NCI-H2227 (cell line): ENCODE data around the gene CFAP53.

Source experiments
- DNase-seq: peaks from one replicate; lab custom pipeline; 2025; ENCODE audit not compliant: unreplicated experiment; lab: John Stamatoyannopoulos, UW

CFAP53 gene

DNA sequence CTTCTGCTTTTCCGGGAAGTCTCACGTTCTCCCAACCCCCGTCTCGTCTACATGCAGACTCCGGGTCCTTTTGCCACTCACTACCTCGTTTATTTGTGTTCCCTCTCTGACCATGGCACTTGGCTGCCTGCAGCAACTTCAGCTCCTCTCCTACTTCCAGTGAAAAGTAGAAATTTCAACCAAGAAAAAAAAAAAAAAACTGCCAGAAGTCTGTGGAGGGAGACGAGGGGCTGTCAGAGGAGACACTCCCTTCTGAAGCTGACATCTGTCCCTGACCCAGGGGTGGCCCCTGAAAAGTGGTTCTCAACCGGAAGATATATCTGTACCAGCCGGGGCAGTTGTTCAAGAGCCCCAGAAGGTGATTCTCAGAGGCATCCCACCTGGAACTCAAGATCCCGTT is 70.6 kb downstream of the CFAP53 start:
- DNase-seq, result no peak

DNA sequence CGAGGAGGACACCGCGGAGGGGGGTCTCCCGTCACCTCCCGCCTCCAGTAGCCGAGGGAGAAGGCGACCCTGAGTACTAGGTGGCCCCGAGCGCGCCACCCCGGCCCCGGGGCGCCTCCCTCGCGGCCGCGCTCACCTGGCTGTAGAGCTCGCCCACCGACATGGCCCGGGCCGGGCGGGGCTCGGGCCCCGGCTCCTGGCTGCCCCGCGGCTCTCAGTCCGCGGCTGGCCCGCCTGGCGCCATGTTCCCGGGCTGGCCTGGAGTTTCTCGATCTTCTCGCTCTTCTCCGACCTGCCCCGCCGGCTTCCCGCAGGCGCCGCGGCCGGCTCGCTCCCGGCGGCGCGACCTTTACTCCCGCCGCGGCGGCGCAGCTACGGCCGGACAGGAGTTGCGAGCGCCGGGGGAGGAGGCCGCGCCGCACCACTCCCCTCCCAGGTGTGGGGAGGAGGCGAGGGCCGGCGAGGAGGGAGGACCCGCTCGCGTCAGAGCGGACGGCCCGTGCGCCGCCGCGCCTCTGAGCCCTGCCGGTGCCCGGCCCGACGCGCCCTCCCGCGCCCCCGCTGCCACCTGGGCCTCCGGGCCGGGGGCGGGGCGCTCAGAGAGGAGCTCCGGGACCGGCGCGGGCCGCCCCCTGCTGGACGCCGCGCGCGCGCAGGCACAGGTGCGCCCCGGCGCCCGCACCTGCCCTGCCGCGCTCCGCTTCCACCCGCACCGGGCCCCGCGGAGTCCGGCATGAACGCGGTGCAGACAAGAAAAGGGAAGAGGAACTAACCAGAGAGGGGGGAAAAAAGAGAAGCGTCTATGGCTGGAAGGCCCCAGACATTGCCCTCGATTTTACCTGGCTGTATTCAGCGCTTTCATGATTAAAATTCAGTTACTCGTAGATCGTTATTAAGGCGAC is 71.4 kb downstream of the CFAP53 start, which contains the start of gene MYO5B:
Gene MYO5B, minus strand, starts transcription at position 517 of the 902 bp plus-strand sequence. Its CDS starts 354 bp downstream, at position 163.
- DNase-seq, result peak; percentile 70

DNA sequence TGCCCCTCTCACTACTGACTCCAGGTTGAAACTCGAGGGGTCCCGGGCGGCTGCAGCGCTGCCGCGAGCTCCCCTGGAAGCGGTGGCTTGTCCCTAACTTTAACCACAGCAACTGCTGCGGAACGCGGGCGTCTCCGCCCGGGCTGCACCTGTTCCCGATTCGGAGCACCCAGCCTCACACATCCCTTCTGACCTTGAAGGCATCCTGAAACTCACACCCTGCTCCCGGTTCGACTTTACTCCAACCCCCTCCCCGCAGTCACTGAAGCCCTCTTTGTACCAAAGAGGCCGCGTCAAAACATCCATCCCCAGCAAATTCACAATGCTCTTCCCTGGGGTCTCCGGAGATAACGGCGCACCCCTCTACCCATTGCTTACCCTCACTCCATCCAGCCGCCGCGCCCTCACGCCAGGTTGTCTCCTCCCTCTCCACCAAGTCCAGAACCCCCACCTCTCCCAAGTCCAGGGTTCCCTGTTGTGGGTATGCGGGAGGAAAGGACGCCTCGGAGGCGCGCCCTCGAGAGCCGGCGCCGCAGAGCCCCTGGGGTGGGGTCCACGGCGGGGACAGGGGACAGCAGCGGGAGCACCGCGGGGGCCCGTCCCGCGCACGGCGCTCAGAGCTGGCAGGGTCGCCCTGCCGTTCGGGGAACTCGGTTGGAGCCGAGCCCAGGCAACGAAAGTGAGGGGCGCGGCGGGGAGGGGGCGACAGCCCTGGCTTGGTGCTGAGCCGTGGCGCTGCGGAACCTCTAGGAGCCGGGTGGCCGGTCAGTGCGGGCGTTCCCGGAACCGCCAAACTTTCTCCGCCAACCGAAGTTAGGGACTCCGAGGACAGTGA is 72.3 kb downstream of the CFAP53 start:
- DNase-seq, result peak; percentile 24

DNA sequence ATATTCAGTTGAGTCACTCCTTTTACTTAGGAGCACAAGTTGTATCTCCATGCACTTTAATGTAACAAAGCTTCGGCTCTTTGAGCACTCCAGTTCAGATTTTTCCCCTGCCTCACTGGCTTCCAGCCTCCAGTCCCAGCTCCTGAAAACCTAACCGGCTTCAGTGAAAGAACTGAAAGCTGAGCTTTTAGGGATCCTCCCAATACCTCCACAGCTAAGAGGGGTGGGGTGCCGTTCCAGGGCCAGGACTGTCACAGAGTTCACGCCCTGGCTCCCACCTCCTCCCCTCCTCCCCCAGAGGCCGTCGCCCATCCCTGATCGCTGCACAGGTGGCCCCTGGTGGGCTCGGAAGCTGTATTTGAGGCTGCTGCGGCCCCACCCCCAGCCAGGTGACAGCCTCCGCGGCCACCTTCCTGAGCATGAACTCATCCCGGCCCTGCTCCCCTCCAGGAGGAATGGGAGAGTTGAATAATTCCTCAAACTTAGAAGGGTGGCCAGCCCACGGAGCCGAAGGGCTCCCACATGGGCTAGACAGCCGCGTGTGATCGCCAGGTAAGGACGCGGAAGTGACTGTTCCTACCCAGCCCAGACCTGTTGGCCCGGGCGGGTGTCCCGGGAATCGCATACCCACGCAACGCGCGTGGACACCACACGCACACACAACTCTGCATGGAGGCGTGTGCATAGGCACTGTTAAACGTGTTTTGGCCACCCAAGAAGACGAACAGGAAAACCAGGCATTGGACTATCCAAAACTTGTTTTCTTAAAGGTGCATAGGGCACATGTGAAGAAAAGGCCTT is 73.1 kb downstream of the CFAP53 start:
- DNase-seq, result no peak

DNA sequence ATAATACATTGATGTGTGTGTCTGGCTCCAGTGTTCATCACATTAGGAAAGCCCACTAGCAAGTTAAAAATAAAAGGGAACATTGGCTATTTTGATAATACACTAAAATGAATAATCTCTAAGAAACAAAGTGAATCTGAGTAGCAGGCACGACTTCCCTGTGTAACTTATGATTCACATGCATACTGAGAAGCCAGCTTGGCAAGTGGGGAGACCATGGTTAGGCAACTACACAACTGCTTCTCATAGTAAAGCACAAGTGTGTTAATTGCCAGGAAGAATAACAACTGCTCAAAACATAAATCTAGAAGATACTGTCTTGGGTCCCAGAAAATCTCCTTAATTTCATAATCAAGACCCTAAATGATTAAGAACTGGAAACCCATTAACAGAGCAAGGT is 75.4 kb downstream of the CFAP53 start:
- DNase-seq, result no peak

DNA sequence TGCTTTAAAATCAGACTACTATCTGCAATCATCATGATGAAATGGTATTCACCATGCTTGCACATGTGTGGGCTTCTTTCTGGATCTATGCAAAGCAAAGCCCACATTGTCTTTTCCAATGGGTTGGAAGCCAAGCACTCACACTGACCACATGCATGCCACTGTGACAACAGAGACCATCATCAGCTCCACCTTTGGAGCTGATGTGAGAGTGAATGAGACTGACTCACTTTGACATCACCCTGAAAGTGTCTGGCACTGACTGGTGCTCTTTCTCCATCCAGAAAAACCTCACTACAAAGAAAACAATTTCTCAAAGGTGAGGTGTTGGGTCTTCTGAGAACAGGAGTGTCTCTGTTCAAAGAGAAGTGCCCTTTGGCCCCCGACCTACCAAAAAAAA is 76.1 kb downstream of the CFAP53 start:
- no peak for DNase-seq

DNA sequence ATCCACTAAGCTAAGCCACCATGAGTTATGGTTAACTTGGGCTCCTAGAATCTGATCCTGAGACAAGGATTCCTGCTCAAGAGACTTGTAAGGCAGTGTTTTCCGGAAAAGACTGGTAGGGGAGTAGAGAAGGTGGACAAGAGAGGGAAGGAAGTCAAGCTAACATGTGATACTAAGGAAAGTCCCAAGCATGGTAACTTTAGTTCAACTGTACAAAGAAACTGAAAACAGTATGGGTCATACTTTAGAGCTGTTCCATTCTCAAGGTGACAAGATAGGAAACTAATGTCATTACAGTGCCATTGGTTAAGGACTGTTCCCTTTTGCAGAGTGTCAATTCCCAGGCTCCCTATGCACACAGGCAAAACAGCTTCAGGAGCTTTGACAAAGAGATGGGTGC is 77.1 kb downstream of the CFAP53 start:
- no peak for DNase-seq

DNA sequence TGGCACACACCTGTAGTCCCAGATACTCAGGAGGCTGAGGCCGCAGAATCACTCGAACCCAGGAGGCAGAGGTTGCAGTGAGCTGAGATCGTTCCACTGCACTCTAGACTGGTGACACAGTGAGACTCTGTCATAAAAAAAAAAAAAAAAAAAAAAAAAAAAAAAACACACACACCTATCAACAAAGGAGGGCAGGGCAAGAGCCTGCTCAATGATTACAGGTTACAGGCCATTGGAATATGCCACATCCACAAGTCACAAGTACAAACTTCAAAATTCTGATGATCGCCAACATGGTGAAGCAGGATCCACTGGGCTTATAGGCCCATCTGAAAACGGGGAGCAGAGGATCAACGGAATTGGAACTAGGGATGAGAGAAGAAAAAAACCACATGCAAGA is 77.6 kb downstream of the CFAP53 start:
- DNase-seq, result no peak

DNA sequence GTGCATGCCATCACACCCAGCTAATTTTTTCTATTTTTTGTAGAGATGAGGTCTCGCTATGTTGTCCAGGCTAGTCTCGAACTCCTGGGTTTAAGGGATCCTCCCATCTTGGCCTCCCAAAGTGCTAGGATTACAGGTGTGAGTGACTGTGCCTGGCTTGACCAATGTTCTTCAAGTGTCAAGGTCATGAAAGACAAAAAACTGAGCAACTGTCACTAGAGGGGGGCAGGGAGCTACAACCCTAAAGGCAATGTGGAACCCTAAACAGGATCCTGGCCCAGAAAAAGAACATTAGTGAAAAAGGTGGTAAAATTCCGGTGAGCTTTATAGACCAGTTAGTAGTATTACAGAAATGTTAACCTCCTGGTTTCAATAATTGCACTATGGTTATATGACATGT is 78.6 kb downstream of the CFAP53 start:
- DNase-seq, result no peak

DNA sequence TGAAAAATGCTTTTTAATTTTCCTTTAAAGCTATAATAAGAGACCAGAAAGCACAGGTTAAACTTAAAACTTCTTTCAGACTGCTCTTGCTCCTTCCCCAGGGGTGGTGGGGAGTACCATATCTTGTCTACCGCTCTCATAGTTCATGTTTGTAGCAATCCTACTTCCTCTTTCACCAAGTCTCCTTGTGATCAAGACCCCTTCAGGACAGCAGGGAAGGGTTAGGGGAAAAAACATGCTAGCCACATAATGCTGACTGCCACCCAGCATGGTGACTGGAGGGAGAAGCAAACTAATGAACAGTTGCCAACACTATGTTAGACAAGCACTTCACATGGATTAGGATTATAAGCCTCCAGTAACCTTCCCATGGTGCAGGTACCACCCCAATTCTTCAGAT is 79.9 kb downstream of the CFAP53 start:
- no peak for DNase-seq

DNA sequence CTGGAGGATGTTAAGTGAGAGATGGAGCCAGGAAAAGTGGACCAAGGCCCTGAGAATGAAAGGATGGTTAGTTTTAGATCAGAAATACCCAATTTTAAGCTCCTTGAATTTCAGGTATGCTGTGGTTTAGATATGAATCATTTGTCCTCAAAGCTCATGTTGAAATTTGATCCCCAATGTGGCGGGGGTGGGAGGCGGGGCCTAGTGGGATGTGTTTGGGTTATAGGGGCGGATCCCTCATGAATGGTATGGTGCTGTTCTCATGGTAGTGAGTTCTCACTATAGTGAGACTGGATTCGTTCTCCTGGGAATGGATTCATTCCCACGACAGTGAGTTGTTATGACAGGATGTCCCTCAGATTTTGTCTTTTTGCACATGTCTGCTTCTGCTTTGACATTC is 82.7 kb downstream of the CFAP53 start:
- no peak for DNase-seq

DNA sequence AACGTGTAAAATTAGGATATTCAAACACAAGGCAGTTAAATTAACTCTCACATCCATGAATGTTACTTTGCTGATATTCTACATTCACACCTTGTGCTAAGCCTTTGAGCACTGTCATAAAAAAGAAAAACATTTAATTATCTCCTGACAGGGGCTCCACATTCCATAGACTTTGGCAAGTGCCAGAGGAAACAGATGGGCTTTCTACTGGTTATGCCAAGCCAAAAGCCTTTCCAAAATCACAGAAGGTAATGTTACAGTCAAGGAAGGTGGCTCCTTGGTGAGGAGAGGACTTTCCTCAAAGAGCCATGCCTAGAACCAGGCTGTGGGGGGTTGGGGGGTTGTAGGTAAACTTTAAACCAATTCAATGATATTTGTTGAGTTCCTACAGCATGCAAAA is 83.8 kb downstream of the CFAP53 start:
- no peak for DNase-seq

DNA sequence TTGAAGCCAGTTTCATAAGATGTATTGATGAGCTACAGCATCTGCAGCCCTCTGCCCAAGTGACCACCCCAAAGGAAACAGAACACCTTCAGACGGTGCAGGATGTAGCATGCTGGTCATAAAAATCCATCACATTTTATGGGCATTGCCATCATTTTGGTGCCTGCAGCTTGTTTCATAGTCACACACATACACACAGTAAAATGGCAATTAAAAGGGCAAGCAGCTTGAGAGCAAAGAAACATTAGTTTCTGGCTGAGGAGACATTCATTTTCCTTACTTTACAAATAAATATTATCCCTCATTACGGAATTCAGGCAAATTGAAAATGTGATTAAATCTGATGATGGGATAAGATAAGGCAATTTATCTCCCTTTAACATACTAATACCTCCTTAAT is 84.7 kb downstream of the CFAP53 start:
- no peak for DNase-seq

DNA sequence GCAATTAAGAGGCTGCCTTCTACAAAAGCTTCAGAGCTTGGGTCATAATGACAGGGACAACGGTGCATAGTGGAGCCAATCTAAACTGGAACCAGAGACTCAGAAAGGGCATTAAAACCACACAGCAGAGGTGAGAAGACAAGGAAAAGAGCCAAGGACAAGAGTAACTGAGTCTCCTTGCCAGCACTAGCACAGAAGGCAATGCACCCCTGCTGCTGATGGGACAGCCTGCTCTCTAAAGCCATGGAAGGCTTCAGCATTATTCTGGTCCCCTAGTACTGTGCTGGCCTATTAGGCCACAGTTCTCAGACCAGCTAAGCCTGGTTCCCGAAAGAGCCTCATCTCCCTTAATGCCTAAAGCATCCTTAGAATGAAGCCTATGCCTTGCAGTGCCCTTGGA is 86.8 kb downstream of the CFAP53 start:
- no peak for DNase-seq

DNA sequence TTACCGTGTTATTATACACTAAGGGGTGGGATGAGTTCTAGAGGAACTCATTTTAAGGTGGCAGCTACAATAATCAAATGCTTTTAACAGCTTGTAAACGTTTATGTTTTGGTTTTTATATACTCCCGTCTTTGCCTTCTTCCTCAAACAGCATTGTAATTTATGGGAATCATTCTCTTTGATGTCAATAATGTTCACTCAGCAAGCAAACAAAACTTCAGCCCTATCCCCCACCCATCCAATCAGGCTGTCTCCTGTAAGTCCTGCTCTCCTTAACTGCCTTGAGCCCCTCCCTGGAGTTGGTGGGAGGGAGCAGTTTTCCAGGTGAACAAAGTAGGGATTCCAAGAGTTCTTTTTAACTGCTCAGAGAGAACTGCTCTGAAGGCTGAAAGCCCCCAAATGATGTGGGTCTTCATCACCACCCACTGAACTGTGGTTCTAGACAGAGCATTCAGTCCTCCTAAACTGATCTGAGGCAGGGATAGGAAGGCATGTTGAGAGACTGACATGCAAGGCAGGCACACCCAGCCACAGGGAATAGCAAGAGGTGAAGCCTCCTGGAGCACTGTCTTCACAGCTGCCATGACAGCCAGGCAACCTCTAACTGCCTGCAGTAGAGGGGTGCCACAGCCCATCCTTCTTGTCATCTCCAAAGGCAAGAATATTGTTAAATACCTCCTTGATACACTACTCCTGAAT is 88.9 kb downstream of the CFAP53 start:
- no peak for DNase-seq
